ENCODE data around the gene PMS2. TPM values are rescaled to one million over a fixed set of nuclear protein-coding genes. Genes with fewer than 3 reads are reported as not detected.
A peak's percentile ranks its signal among the peaks of the same experiment; 100 is the strongest.

The PMS2 gene
- total RNA-seq, 1 donor: 23.5 TPM

GRCh38 chr7:6032167-6032566 is 23.3 kb upstream of the PMS2 start:
- Histone ChIP-seq H3K9me3 (ENCODE audit: low read depth, low read length) (no peaks in the 10 kb centered on the region), H3K4me3 (ENCODE audit: insufficient read depth, low read length) (no peak overlapping the region), H3K4me2 (ENCODE audit: insufficient read depth, low read length) (no peak overlapping the region), H3K36me3 (ENCODE audit: insufficient read depth, low read length) (peaks cover 59% of the 10 kb centered on the region), H3K79me2 (ENCODE audit: insufficient read depth, low read length) (peaks cover 16% of the 10 kb centered on the region), H3K27ac (ENCODE audit: low read depth, low read length) (no peak overlapping the region), H2AFZ (ENCODE audit: low read length) (no peak overlapping the region), H4K20me1 (ENCODE audit: insufficient read depth, low read length) (no peaks in the 10 kb centered on the region), H3K27me3 (ENCODE audit: insufficient read depth, low read length) (no peaks in the 10 kb centered on the region), H3K4me1 (ENCODE audit: insufficient read depth, low read length) (no peaks in the 10 kb centered on the region)
- TF ChIP-seq CTCF (IDR thresholded peaks at IDR 0.05; ENCODE audit: extremely low read depth, low read depth, low read length): no peak
- DNase-seq (ENCODE audit: insufficient read length, low spot score, missing footprints): no peak

- Histone ChIP-seq H4K20me1 (ENCODE audit: insufficient read depth, low read length) (no peaks in the 10 kb centered on the region), H3K4me1 (ENCODE audit: insufficient read depth, low read length) (no peaks in the 10 kb centered on the region), H2AFZ (ENCODE audit: low read length) (no peak overlapping the region), H3K4me3 (ENCODE audit: insufficient read depth, low read length) (no peak overlapping the region), H3K79me2 (ENCODE audit: insufficient read depth, low read length) (peaks cover 16% of the 10 kb centered on the region), H3K27me3 (ENCODE audit: insufficient read depth, low read length) (no peaks in the 10 kb centered on the region), H3K9me3 (ENCODE audit: low read depth, low read length) (no peaks in the 10 kb centered on the region), H3K36me3 (ENCODE audit: insufficient read depth, low read length) (peaks cover 61% of the 10 kb centered on the region), H3K4me2 (ENCODE audit: insufficient read depth, low read length) (no peak overlapping the region), H3K27ac (ENCODE audit: low read depth, low read length) (no peak overlapping the region)
- DNase-seq (ENCODE audit: insufficient read length, low spot score, missing footprints): no peak
- no peak for TF ChIP-seq CTCF (IDR thresholded peaks at IDR 0.05; ENCODE audit: extremely low read depth, low read depth, low read length)
These were observed 22.7 kb upstream of the PMS2 start for GRCh38 chr7:6031567-6031966.

GRCh38 chr7:6030988-6031387 is 22.1 kb upstream of the PMS2 start, which contains the start of gene ANKRD61:
TSS of gene ANKRD61 (plus strand) at chr7:6031376. CDS start at chr7:6031376, 0 bp downstream.
- Histone ChIP-seq H2AFZ (ENCODE audit: low read length) (no peak within 1 kb of the TSS), H4K20me1 (ENCODE audit: insufficient read depth, low read length) (no peaks in the 10 kb centered on the region), H3K79me2 (ENCODE audit: insufficient read depth, low read length) (peaks cover 16% of the 10 kb centered on the region), H3K4me2 (ENCODE audit: insufficient read depth, low read length) (no peak within 1 kb of the TSS), H3K9me3 (ENCODE audit: low read depth, low read length) (no peaks in the 10 kb centered on the region), H3K36me3 (ENCODE audit: insufficient read depth, low read length) (peaks cover 61% of the 10 kb centered on the region), H3K4me1 (ENCODE audit: insufficient read depth, low read length) (no peaks in the 10 kb centered on the region), H3K27ac (ENCODE audit: low read depth, low read length) (no peak within 1 kb of the TSS), H3K4me3 (ENCODE audit: insufficient read depth, low read length) (no peak within 1 kb of the TSS), H3K27me3 (ENCODE audit: insufficient read depth, low read length) (no peaks in the 10 kb centered on the region)
- no peak for TF ChIP-seq CTCF (IDR thresholded peaks at IDR 0.05; ENCODE audit: extremely low read depth, low read depth, low read length)
- no peak for DNase-seq (ENCODE audit: insufficient read length, low spot score, missing footprints)

- Histone ChIP-seq H3K4me1 (ENCODE audit: insufficient read depth, low read length) (no peaks in the 10 kb centered on the region), H3K79me2 (ENCODE audit: insufficient read depth, low read length) (peaks cover 13% of the 10 kb centered on the region), H4K20me1 (ENCODE audit: insufficient read depth, low read length) (no peaks in the 10 kb centered on the region), H3K4me3 (ENCODE audit: insufficient read depth, low read length) (no peak overlapping the region), H2AFZ (ENCODE audit: low read length) (no peak overlapping the region), H3K9me3 (ENCODE audit: low read depth, low read length) (no peaks in the 10 kb centered on the region), H3K36me3 (ENCODE audit: insufficient read depth, low read length) (peaks cover 73% of the 10 kb centered on the region), H3K27me3 (ENCODE audit: insufficient read depth, low read length) (no peaks in the 10 kb centered on the region), H3K27ac (ENCODE audit: low read depth, low read length) (no peak overlapping the region), H3K4me2 (ENCODE audit: insufficient read depth, low read length) (no peak overlapping the region)
- DNase-seq (ENCODE audit: insufficient read length, low spot score, missing footprints): peak; percentile 44
- no peak for TF ChIP-seq CTCF (IDR thresholded peaks at IDR 0.05; ENCODE audit: extremely low read depth, low read depth, low read length)
These were observed 19.7 kb upstream of the PMS2 start for GRCh38 chr7:6028563-6028962.

Data from osteoblast (primary cell).